Cardiac muscle cell (in vitro differentiated cells and primary cell): ENCODE data around the gene C1GALT1. TPM values are rescaled to one million over a fixed set of nuclear protein-coding genes. Genes with fewer than 3 reads are reported as not detected.

Source experiments
- DNase-seq, 2 donors: peaks; one replicate each; pipeline versions ENCODE4 v3.0.0 to v3.0.0-alpha.2; 2010 to 2017; ENCODE audit warnings: low read depth in 1 of 2, low spot score in 1 of 2
- H3K27ac ChIP-seq: fragments of 200-600 bp; sonication (generic); 2 replicates; pipeline ENCODE4 v1.5.1; 2016
- H3K27me3 ChIP-seq: fragments of 200-600 bp; sonication (generic); 2 replicates; pipeline ENCODE4 v1.6.0; 2016; ENCODE audit warnings: control low read depth
- H3K36me3 ChIP-seq: fragments of 200-600 bp; sonication (generic); 2 replicates; pipeline ENCODE4 v1.5.1; 2016; ENCODE audit warnings: control low read depth
- H3K4me1 ChIP-seq: fragments of 200-600 bp; sonication (generic); 2 replicates; pipeline ENCODE4 v1.8.1; 2017; ENCODE audit warnings: low read depth, mild to moderate bottlenecking, mixed run types
- H3K4me3 ChIP-seq: fragments of 200-600 bp; sonication (generic); 2 replicates; pipeline ENCODE4 v1.5.1; 2016; ENCODE audit warnings: mild to moderate bottlenecking
- H3K9me3 ChIP-seq: fragments of 200-600 bp; sonication (generic); 2 replicates; pipeline ENCODE4 v1.5.1; 2017; ENCODE audit warnings: low read depth, mild to moderate bottlenecking, control low read depth
- CTCF ChIP-seq: IDR thresholded peaks from 2 replicates; pipeline ENCODE4 v1.5.1; 2012; ENCODE audit warnings: low read depth, mild to moderate bottlenecking, low read length
- polyA plus RNA-seq: library from polyadenylated mRNA; unstranded; fragments of >200 nt; fragmentation: Nextera tagmentation; extraction: Ambion mirVana; gene quantifications from 2 replicates; pipeline ENCODE4 v1.2.1, GENCODE V29; 2016
- total RNA-seq: library from RNA; depleted of rRNA; stranded (reverse); fragments of >200 nt; gene quantifications from 2 replicates; pipeline ENCODE4 v1.2.3, GENCODE V29; 2016

Gene C1GALT1
- total and polyA plus RNA-seq, 2 experiments from 2014 or later, result 21.9 to 28.6 TPM

- Histone ChIP-seq H3K4me3 (no peak overlapping the region), H3K9me3 (no peaks in the 10 kb centered on the region), H3K36me3 (no peaks in the 10 kb centered on the region), H3K27me3 (no peaks in the 10 kb centered on the region), H3K4me1 (no peaks in the 10 kb centered on the region), H3K27ac (no peak overlapping the region)
- no peak for DNase-seq
- no peak for TF ChIP-seq CTCF
Measured at GRCh38 chr7:7209412-7210050, 27.2 kb downstream of the C1GALT1 start.

GRCh38 chr7:7210475-7211237, 28.3 kb downstream of the C1GALT1 start:
- Histone ChIP-seq H3K36me3 (no peaks in the 10 kb centered on the region), H3K4me1 (no peaks in the 10 kb centered on the region), H3K4me3 (no peak overlapping the region), H3K9me3 (no peaks in the 10 kb centered on the region), H3K27me3 (no peaks in the 10 kb centered on the region), H3K27ac (no peak overlapping the region)
- DNase-seq, result no peak
- no peak for TF ChIP-seq CTCF

- peak in 1 of 2 donors; percentile 9 for DNase-seq
- Histone ChIP-seq H3K4me3 (no peak overlapping the region), H3K9me3 (no peaks in the 10 kb centered on the region), H3K4me1 (no peaks in the 10 kb centered on the region), H3K27ac (no peak overlapping the region), H3K27me3 (no peaks in the 10 kb centered on the region), H3K36me3 (no peaks in the 10 kb centered on the region)
- no peak for TF ChIP-seq CTCF
Measured at GRCh38 chr7:7212612-7213011, 30.3 kb downstream of the C1GALT1 start.

- no peak overlapping the region for H3K4me3 ChIP-seq
Measured at GRCh38 chr7:7214398-7215347, 32.3 kb downstream of the C1GALT1 start.

More at GRCh38 chr7:7214398-7215347, 32.3 kb downstream of the C1GALT1 start:
- Histone ChIP-seq H3K27me3 (no peaks in the 10 kb centered on the region), H3K36me3 (no peaks in the 10 kb centered on the region), H3K27ac (no peak overlapping the region), H3K4me1 (no peaks in the 10 kb centered on the region), H3K9me3 (no peaks in the 10 kb centered on the region)
- TF ChIP-seq CTCF, result no peak
- no peak for DNase-seq
